ENCODE data around the gene CCDC154. TPM values are rescaled to one million over a fixed set of nuclear protein-coding genes. Genes with fewer than 3 reads are reported as not detected.

Gene CCDC154
- total and polyA plus RNA-seq, 9 of the 15 experiments (the other 6 are each of a cell fraction or from before 2014, with no cell fraction given): 0.15 to 1.4 (median 0.20) TPM; not detected in 5

DNA sequence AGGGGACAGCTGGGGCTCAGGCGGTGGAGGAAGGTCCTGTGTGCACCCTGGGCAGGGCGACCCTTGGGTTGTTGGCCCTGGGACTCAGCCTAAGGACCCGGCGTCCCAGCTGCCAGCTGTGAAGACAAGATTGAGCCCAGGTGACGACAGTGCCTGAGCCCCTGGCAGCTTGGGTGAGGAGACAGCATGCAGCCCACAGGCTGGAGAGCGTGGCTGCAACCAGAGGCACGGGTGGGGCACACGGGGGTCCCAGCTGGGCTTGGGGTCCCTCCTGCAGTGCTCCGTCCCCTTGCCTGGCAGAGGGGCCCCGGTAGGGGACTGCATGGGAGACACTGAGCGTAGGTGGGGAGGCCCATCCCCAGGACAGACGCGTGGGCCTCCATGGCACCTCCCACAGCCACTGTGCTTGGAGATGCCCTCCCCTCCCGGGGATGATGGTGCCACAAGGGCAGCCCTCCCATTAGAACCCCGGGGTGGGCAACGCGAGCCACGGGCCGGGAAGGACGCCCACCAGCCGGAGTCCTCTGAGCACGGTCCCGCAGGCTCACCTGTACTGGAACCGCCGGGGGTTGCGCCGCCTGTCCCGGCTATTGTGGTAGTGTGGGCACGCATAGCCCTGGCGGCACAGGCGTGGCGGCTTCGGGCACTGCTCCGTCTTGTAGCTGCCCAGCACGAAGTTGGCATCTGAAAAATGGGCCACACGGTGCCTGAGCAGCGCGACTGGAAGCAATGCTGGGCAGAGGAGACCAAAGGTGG is 45.4 kb downstream of the CCDC154 start:
- H3K36me3 ChIP-seq (ENCODE audit: control insufficient read depth, insufficient read depth, low read length): no peaks in the 10 kb centered on the region
- H3K9me1 ChIP-seq (ENCODE audit: control insufficient read depth, insufficient read depth, low read length): no peaks in the 10 kb centered on the region
- FAIRE-seq (no peak), ATAC-seq (no peak), DNase-seq (ENCODE audit: extremely low read depth in 1 of 4, low spot score in 3 of 4) (no peak)
- H3K4me2 ChIP-seq (ENCODE audit: insufficient read depth, low read length): no peak overlapping the region
- H3K4me1 ChIP-seq (replicated peaks in 1 of 2; ENCODE audit: control insufficient read depth in 2 of 2, insufficient read depth in 2 of 2, low read length in 2 of 2): peaks cover 0 to 42% of the 10 kb centered on the region in 2 experiments; a peak in 2 of 5 replicates
- intact Hi-C loops (cut with micrococcal nuclease): no loop called here
- no peak overlapping the region for H3K27ac ChIP-seq (ENCODE audit: extremely low read depth, low read depth, low read length)
- WGBS (ENCODE audit: insufficient coverage, low coverage, missing lambda C conversion rate): 77% methylated on average over 34 of the region's 38 CpGs
- POLR2A ChIA-PET: interaction anchor here (0.7 to 1.5 kb wide), 3 partner anchors 9 to 21 kb away, joined by 3 to 4 read pairs (median 3); no protein-coding TSS in a partner anchor
- no peaks in the 10 kb centered on the region; the same call in 1 of the 2 replicates for H4K20me1 ChIP-seq (replicated peaks; ENCODE audit: control insufficient read depth, insufficient read depth, low read length)
- CTCF ChIA-PET (ENCODE audit: low intra/inter-chr PET ratio): interaction anchor here (0.6 kb wide), 1 partner anchor 35 kb away, joined by 3 read pairs; no protein-coding TSS in a partner anchor
- in situ Hi-C loops (cut with MboI): no loop called here
- no peak overlapping the region for H3K4me3 ChIP-seq
- H2AFZ ChIP-seq (ENCODE audit: low read depth, low read length): no peak overlapping the region
- peak overlapping the region in 1 of 2 experiments; percentile 64; a peak in 2 of 4 replicates for H3K9ac ChIP-seq (ENCODE audit: insufficient read depth in 1 of 2, low read depth in 2 of 2, low read length in 2 of 2)
- H3K79me2 ChIP-seq (ENCODE audit: control insufficient read depth, insufficient read depth, low read length): no peaks in the 10 kb centered on the region
- H3K27me3 ChIP-seq (ENCODE audit: control insufficient read depth in 2 of 2, insufficient read depth in 2 of 2, low read length in 2 of 2): no peaks in the 10 kb centered on the region
- BruUV-seq (replicated peaks): no TSS peak
- TF ChIP-seq POLR2G (IDR thresholded peaks at IDR 0.05; ENCODE audit: low read depth, low read length): peak; percentile 39
- TF ChIP-seq, protein P1, sequence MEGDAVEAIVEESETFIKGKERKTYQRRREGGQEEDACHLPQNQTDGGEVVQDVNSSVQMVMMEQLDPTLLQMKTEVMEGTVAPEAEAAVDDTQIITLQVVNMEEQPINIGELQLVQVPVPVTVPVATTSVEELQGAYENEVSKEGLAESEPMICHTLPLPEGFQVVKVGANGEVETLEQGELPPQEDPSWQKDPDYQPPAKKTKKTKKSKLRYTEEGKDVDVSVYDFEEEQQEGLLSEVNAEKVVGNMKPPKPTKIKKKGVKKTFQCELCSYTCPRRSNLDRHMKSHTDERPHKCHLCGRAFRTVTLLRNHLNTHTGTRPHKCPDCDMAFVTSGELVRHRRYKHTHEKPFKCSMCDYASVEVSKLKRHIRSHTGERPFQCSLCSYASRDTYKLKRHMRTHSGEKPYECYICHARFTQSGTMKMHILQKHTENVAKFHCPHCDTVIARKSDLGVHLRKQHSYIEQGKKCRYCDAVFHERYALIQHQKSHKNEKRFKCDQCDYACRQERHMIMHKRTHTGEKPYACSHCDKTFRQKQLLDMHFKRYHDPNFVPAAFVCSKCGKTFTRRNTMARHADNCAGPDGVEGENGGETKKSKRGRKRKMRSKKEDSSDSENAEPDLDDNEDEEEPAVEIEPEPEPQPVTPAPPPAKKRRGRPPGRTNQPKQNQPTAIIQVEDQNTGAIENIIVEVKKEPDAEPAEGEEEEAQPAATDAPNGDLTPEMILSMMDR (IDR thresholded peaks at IDR 0.05 in 2 of 3, conservative IDR thresholded peaks at IDR 0.05 in 1 of 3; ENCODE audit: insufficient read depth in 2 of 3, low read depth in 1 of 3, low read length in 3 of 3): no peak
- no peaks in the 10 kb centered on the region for H3K9me3 ChIP-seq (replicated peaks; ENCODE audit: control insufficient read depth, insufficient read depth, low read depth, low read length)
